ENCODE data around the gene STXBP1.
"Not testable (repeated sequence)": the region's sequence is repeated elsewhere in the genome, so short reads cannot be mapped to it uniquely, and the experiment has no call there.

Gene STXBP1

DNA sequence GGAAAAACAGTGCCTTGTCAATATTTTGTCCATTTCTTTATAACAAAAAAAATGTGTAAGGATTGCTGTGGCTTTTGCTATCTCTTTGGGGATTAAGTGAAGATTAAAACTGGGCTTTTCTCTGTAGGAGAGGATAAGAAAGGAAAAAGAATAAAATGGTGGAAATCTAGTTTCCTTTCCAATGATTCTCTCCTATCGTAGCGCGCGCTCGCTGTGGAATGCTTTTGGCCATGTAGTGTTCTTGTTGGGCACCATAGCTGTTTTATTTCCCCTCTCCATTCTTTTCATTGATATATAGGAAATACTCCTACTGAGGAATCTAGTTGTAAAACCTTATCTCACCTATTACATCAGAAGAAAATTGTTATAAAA, 1.5 kb downstream of the STXBP1 start:
- DNase-seq (ENCODE audit: low read depth in 2 of 2), result no peak

DNA sequence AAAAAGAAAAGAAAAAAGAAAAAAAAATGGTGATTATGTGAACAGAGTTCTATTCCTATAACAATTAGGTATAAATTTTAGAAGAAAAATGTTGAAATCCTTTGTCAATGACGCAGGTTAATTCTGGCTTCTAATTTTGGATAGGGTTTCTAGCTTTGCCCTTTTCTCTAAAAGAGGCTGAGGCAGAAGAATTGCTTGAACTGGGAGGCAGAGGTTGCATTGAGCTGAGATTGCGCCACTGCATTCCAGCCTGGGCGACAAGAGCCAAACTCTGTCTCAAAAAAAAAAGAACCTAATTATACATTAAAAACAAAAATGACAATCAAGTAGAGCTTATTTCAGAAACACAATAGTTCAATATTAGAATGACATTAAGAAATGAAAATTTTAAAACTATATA, 2.9 kb downstream of the STXBP1 start:
- no peak for DNase-seq (ENCODE audit: low read depth in 2 of 2)

DNA sequence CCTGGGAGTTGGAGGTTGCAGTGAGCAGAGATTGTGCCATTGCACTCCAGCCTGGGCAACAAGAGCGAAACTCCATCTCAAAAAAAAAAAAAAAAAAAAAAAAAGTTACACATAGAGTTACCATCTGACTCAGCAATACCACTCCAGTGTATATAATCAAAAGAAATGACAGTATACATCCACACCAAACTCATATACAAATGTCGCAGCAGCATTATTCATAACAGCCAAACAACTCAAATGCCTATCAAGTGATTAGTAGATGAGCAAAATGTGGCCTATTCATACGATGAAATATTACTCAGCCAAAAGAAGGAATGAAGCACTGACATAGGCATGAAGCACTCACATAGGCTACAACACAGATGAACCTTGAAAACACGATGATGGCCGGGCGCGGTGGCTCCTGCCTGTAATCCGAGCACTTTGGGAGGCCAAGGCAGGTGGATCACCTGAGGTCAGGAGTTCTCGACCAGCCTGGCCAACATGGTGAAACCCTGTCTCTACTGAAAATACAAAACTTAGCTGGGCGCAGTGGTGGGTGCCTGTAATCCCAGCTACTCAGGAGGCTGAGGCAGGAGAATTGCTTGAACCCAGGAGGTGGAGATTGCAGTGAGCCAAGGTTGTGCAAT, 9.4 kb downstream of the STXBP1 start:
- DNase-seq (ENCODE audit: low read depth in 2 of 2), result not testable (repeated sequence)

DNA sequence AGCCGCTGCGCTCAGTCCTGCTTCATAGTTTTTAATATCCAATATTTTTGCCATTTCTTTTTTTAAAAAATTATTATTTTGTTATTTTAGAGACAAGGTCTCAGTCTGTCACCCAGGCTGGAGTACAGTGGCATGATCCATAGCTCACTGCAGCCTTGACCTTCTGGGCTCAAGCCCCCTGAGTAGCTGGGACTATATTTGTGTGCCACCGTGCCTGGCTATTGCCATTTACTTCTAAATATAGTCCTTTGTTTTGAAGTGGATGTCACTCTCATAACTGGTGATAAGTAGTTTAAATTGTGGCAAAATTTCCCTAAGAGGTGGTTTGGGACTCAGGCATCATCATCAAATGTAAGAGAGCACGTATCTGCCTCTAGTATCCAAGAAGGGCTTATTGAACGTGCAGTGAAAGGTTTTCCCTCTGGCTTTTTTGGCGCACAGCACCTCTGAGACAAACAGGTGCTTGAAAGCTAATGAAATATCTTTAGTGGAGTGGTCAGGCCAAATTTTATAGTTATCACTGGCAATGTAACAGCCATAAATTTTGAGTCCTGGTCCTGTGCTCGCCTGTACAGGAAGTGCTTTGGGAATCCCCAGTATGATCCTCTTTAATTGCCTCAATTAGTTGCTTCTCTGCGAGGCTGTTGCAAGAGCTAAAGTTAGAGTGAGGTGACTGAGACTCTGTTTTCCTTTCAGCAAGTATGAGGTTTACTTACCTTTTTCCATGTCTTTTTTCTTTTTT, 14.8 kb downstream of the STXBP1 start:
- DNase-seq (ENCODE audit: low read depth in 2 of 2), result no peak

DNA sequence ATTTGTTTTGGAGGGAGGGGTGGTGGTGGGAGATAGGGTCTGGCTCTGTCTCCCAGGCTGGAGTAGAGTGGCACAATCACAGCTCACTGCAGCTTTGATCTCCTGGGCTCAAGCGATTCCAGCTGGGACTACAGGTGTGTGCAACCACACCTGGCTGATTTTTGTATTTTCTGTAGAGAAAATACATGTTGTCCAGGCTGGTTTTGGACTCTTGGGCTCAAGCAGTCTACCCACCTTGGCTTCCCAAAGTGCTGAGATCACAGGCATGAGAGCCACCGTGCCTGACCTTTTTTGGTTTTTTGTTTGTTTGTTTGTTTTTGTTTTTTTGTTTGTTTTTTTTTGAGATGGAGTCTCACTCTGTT, 15.4 kb downstream of the STXBP1 start:
- DNase-seq (ENCODE audit: low read depth in 2 of 2), result no peak

DNA sequence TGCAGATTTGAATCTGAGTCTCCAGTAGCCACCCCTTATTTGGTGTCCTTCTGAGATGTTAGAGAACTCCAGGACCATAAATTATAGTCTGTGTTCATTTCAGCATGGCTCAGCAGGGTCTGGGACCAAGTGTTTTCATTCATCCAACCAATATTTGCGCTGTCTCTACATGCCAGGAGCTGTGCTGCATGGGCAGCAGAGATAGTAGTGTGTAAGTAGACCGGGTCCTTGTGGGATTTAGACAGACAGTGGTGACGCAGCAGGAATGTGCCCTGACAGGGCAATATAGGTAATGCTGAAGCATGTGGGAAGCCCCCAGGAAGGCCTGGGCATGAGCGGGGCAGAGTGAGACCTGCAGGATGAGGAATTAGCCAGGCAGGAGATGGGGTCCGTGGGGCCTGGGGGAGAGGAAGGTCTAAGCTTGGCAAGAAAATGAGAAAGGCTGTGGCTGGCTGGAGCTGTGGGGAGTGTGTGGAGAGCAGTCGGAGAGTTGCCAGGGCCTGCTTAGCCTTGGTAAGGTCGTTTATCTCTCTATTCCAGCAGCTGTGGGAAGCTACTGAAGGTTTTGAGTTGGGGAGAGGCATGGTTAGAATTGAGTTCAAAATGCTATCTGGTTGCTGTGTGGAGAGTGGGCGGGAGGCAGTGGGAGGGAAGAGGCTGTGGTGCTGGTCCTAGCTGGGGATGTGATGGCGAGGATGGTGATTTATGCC, 16.8 kb downstream of the STXBP1 start:
- DNase-seq (ENCODE audit: low read depth in 2 of 2), result no peak

DNA sequence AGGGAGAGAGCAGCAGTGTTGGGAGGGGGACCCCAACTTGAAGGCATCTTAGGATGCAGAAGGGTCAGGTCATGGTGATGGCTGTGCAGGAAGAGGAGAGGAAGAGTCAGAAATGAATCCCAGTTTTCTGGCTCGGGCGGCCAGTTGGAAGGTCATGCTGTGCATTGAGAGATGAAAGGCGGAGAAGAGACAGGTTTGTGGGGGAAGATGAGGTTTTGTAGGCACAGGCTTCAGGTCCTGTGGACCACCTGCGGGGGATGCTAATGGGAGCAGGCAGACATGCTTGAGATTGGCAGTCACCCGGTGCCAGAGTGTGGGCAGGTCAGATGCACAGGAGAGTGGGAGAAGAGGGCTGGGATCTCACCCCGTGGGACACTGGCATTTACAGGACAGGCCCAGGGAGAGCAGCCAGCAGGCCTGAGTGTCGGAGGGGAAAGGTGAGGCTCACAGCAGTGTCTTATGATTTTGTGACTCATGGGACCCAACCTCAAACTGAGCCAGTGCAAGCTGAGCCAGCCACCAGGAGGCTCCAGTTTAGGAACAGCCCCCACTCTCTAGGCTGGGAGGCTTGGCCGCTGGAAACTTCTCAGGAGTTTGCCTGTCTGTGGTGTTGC, 17.5 kb downstream of the STXBP1 start:
- no peak for DNase-seq (ENCODE audit: low read depth in 2 of 2)

DNA sequence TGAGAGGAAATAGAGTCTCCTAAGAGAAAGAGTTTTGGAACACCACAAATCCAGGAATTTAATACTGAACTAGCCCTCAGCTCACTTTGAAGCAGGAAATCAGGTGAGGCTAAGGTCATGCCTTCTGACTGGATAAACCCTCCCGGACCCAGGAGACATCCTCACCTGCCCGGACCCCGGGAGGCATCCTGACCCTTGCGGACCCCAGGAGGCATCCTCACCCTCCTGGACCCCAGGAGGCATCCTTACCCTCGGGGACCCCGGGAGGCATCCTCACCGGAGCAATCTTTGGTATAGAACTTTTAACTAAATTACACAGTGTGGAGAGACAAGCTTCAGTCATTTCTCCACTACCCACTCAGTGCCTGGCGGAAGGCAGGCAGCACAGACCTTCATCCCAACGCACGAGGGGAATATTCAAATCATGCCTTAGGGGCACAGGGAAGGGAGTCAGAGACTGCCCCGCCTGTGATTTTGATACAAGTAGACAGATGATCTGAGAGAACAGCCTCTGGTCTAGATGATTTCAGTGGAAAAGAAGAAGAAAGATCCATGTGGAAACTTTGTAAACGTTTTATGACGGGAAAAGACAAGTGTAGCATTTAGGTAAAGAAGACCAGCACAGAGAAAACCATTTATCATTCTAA, 21.3 kb downstream of the STXBP1 start:
- DNase-seq (ENCODE audit: low read depth in 2 of 2), result no peak

DNA sequence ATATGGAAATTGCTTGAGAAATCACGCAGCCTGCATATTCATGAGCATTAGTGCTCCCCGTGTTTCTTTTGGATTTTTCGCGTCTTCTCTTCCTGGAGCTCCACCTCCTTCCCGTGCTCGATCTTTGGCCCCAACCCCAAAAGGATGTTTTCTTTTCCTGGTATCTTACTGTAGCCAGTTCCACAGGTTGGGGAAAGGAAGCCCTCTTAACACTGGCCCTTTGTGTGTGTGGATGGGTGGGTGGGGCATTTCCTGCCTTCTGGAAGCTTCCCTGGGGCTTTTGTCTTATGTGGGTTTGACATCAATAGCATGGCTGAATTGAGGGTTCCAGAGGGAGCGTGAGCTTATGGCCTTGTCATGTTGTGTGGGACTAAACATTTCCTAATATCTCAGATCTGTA, 21.9 kb downstream of the STXBP1 start:
- no peak for DNase-seq (ENCODE audit: low read depth in 2 of 2)

DNA sequence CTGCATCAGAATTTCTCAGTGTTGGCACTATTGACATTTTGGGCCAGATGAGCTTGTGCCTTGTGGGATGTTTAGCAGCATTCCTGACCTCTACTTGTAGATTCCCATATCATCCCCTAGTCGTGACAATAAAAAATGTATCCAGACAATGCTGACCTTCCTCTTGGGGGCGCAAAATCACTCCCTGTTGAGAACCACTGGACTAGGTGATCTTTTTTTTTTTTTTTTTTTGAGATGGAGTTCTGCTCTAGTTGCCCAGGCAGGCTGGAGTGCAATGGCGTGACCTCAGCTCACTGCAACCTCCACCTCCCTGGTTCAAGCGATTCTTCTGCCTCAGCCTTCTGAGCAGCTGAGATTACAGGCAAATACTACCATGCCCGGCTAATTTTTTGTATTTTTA, 22.6 kb downstream of the STXBP1 start:
- DNase-seq (ENCODE audit: low read depth in 2 of 2), result no peak

DNA sequence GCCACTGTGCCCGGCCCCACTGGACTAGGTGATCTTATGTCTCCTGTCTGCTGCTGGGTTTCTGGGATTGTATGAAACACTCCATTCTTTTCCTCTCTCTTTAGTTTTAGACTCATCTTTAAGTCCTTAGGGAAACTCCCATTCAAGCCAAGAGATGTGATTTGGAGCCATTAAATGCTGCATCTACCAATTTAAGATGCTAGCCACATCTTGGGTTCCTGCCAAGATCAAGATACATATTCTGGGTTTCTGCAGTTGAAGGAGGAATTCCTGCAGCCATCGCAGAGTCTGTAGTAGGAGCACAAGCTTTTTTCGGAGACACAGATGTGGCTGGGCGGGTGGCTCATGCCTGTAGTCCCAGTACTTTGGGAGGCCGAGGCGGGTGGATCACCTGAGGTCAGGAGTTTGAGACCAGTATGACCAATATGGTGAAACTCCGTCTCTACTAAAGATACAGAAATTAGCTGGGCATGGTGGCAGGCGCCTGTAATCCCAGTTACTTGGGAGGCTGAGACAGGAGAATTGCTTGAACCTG, 23.2 kb downstream of the STXBP1 start:
- no peak for DNase-seq (ENCODE audit: low read depth in 2 of 2)

DNA sequence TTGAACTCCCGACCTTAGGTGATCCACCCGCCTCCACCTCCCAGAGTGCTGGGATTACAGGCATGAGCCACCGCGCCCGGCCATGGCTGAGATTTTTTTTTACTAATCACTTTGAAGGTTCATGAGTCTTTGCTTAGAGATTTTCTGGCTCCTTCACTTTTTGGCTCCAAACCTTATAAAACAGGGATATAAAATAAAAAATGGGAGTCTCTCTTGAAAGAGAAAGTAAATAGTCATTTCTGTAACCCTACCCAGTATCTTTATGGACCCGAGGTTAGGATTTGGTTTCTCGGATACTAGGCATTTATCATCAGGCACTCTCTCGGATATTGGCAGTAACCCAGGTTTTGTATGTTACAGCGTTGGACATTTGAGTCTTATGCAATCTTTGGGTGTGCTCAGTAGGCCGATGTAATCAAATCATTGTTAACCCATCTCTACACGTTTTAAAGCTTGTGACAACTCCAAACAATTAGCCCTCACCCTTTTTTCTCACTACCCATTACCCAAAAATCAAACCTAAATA, 25.3 kb downstream of the STXBP1 start:
- DNase-seq (ENCODE audit: low read depth in 2 of 2), result no peak

DNA sequence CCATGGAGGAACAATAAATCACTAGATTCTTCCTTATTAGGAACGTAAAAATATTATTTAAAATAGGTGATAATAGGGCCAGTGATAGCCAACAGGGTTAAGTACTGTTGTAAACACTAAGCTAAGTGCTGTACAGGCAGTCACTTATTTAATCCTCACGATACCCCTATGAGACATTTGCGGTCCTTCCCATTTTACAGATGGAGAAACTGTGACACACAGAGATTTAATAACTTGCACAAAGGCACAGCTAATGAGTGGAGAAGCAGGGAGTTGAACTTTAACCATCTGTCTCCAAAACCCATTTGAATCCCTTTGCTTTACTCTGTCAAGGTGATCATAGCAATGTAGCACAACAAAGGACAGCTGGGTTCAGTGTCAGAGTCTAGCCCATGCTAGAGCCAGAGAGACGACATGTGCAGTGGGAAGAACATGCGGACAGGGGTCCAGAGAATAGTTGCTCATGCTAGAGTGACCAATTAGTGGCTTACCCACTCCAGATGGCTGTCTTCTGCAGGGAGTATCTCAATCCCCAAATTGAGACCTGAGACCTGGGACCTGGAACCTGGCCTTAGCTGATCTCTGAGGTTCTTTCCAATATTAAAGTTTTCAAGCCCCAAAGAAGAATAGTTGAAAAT, 28.9 kb downstream of the STXBP1 start:
- DNase-seq (ENCODE audit: low read depth in 2 of 2), result no peak

DNA sequence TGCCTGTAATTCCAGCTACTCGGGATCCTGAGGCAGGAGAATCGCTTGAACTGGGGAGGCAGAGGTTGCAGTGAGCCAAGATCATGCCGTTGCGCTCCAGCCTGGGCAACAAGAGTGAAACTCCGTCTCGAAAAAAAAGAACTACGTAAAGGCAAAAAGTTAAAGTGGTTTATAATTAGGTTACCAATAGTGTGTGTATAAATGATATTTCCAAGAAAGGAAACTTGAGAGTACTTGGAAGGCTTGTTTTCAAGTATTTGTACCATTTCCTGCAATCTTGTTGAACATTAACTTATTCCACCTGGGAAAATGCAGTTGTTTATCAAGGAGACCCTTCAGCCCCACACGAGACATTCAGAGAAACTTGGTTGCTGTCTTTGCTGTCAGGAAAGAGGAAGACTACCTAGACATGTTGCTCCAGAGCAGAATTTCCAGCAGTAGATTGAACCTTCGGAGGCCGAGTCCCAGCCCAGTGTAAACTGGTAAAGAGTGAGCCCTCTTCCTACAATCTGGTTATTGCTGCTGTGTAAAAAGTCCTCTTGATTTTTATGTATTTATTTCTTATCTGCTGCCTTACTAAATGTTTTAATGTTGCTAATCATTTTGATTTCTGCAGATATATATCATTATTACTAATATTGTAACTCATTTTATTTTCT, 30.1 kb downstream of the STXBP1 start:
- DNase-seq (ENCODE audit: low read depth in 2 of 2), result no peak

DNA sequence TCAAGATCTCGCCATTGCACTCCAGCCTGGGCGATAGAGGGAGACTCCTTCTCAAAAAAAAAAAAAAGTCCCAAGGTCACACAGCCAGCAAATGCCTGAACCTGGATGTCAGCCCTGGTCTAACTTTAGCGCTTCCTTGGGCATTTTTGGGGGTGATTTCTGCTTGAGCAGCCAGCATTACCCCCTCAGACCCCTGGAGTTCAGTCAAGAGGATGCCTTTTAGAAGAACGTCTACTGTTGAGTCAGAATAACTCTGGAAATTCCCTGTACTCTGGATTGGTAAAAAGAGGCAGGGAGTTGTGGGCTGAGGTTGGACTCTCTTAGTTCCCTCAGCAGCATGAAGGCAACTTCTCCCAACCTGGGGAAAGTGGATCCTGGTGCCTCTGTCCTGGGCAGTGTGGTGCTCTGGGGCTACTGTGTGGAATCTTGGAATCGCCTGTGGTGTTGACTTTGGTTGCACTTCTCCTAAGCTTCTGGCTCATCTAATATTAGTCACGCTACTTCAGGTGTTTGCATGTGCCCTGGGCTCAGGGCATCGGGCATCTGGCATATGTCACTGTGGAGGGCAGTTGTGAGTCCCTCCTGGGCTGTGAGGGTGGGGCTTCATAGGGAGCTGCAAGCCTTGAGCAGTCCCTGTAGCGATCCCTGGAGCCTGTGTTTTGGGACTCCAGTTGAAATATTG, 32.2 kb downstream of the STXBP1 start:
- DNase-seq (ENCODE audit: low read depth in 2 of 2), result no peak

DNA sequence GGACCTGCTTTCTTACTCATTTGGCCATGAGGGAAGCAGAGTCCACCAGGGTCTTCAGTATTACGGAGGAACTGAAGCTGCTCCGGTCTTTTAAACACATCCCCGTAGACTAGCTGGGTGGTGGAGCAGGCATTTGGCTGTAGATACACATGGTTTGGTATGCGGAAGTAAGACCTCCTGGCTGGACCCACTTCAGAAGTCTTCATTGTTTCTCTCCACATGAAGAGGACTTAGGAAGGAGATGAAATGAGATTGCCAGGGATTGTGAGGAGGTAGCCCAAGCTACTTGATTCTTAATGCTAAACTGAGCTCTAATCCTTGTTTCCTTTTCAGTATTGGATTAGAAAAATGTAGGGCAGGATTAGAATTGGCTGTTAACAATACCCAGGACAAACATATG, 32.9 kb downstream of the STXBP1 start:
- DNase-seq (ENCODE audit: low read depth in 2 of 2), result no peak

DNA sequence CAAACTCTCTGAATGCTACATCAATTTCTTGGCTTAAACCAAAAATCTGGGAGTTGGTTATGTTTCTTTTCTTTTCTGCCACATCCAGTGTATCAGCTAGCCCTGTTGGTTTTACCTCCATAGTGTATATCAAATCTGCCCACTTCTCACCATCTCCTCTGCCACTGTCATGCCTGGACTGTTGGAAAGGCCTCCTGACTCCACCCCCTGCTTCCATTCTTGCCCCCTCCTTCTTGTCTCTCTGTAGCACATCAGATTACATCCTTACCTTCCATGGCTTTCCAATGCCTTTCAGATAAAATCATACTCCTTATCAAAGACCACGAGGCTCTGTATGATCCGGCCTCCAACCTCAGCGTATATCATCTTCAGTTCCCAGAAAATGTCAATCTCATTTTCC, 35.4 kb downstream of the STXBP1 start:
- DNase-seq (ENCODE audit: low read depth in 2 of 2), result no peak

DNA sequence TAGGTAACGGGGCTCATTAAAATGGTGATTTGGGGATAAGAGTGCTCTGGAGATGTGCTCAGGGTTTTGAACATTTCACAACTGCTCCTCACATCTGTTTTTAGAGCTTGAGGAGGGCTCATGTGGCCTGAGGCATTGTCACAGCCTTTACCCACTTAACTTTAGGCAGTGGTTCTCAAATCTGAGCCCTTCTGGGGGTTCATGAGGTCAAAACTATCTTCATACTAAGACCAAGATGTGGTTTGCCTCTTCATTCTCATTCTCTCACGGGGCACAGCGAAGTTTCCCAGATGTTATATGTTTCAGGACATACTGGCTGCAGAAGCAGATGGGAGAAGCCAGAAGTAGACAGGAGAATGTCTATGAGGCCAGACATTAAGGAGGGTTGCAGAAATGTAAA, 38.4 kb downstream of the STXBP1 start:
- DNase-seq (ENCODE audit: low read depth in 2 of 2), result no peak

DNA sequence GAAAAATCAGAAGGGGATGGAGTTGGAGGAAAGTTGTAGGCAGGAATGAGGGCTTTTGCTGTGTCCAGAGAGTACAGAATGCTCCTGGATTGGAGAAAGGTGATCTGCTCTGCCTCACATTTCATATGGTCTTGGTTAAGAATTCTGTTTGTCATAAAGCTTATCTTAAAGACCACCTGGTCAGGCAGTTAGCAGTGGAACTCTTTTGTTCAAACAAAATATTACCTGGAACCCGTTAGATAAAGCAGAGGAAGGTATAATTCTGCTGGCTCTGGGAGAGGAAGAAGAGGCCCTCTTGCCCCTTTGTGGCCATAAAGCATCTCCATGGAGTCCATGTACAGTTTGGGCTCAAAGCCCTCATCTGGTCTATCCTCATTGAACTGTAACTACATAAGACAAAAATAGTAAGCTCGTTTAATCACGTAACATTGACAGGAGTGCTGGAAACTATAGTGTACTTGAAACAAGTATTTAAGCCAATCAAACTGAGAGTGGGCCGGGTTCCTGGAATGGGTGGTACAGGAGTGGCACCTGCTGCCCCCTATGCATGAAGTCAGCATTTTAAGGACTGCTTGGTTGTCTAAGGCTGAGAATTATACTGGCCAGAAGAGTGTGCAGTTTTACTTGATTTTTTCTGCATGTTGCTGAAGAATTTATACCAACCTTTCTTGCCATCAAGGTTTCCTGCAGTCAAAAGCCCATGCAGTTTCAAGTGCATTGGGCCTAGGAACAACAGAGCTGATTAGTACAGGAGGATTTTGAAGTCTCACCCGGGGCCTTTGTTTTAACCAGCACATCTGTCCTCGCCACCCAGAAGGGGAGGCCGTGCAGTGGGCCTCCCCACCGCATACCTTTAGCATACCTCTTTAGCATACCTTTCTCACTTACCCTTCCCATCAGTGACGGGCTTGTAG, 39.9 kb downstream of the STXBP1 start:
- DNase-seq (ENCODE audit: low read depth in 2 of 2), result no peak

Data from stimulated activated CD8-positive, alpha-beta memory T cell treated with anti-CD3 and anti-CD28 coated beads, Interleukin-7, amount 100 ng/mL, for 1 hour (primary cell).